Heart left ventricle (tissue), 13 donors: Measurements from ENCODE around the gene IL17RC.

Experiments
- POLR2A ChIP-seq, 2 donors: fragments of 450-650 bp; IDR thresholded peaks; one replicate each; pipeline ENCODE4 v1.6.1; 2017; ENCODE audit warnings: antibody characterized with exemption in 2 of 2, mild to moderate bottlenecking in 2 of 2, moderate library complexity in 2 of 2
- TF ChIP-seq, protein P1 (sequence below), 12 donors: fragments of 200-600 bp; sonication (generic) in 4 of 12; IDR thresholded peaks; one replicate each; pipeline versions ENCODE4 v1.5.0 to v1.8.0; 2018 to 2022; ENCODE audit warnings: antibody characterized with exemption in 12 of 12, mild to moderate bottlenecking in 5 of 12
- donor health status: ischemic (EF 13 %, LVEDD 7.1; RV severe dilation, severe dysfunction).
- donor health status: DM: no; HTN: yes; CAD: no.
- donor health status: DM: no; HTN: no; CAD: no.
- donor health status: ischemic (EF 25% LVEDD 6.9; RV normal size, moderate dysfunction).
- donor health status: ischemic (EF 25% LVEDD 5.7; RV mildly dilated, moderate dysfunction).
- donor health status: ischemic (EF 35%, LVEDD 5.7; RV mildly dilated, moderate dysfunction).
- donor health status: nonischemic (EF 11% LVEDD 7.7; RV severe dilation, severe dysfunction).
- donor health status: DM: yes; HTN: yes; CAD: no.
- donor health status: PGD.
- donor health status: ischemic (EF 29% LVEDD 5.4; RV normal size, mild dysfunction).
- donor health status: nonischemic (EF 23%, LVEDD 6.1; RV moderate dilation, normal function).

DNA sequence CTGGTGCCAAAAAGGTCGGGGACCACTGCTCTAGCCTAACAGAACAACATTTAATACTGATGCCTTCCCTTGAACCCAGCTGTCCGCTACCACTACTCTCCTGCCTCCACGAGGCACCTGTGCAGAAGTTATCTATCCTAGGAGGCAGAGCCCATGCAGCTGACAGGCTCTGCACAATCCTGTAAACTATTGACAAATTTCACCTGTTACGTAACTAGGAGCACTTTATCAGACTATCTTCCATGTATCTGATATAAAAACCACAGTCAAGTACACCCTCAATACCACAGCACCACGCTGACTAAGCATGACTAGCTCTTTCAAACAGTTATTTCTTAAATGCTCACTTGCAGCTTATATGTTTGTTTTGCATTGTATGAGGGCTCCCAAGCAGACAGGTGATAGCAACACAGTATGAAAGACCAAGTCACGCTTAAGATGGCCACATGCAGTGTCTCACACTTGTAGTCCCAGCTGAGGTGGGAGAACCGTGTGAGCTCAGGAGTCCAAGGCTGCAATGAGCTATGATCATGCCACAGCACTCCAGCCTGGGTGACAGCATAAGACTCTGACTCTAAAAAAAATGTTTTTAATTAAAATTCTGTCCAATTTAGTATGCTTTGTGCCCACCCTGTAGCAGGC lies 4.5 kb upstream of the IL17RC start:
- TF ChIP-seq, protein P1, sequence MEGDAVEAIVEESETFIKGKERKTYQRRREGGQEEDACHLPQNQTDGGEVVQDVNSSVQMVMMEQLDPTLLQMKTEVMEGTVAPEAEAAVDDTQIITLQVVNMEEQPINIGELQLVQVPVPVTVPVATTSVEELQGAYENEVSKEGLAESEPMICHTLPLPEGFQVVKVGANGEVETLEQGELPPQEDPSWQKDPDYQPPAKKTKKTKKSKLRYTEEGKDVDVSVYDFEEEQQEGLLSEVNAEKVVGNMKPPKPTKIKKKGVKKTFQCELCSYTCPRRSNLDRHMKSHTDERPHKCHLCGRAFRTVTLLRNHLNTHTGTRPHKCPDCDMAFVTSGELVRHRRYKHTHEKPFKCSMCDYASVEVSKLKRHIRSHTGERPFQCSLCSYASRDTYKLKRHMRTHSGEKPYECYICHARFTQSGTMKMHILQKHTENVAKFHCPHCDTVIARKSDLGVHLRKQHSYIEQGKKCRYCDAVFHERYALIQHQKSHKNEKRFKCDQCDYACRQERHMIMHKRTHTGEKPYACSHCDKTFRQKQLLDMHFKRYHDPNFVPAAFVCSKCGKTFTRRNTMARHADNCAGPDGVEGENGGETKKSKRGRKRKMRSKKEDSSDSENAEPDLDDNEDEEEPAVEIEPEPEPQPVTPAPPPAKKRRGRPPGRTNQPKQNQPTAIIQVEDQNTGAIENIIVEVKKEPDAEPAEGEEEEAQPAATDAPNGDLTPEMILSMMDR (IDR thresholded peaks at IDR 0.05): no peak
- no peak for TF ChIP-seq POLR2A (IDR thresholded peaks at IDR 0.05)
